NCI-H146 treated with DMSO at 0.1 percent for 48 hours (cell line): ENCODE data around the gene DNAH8.

Source experiments
- DNase-seq: peaks from one replicate; lab custom pipeline; 2025; ENCODE audit not compliant: unreplicated experiment; lab: John Stamatoyannopoulos, UW

DNAH8 gene

DNA sequence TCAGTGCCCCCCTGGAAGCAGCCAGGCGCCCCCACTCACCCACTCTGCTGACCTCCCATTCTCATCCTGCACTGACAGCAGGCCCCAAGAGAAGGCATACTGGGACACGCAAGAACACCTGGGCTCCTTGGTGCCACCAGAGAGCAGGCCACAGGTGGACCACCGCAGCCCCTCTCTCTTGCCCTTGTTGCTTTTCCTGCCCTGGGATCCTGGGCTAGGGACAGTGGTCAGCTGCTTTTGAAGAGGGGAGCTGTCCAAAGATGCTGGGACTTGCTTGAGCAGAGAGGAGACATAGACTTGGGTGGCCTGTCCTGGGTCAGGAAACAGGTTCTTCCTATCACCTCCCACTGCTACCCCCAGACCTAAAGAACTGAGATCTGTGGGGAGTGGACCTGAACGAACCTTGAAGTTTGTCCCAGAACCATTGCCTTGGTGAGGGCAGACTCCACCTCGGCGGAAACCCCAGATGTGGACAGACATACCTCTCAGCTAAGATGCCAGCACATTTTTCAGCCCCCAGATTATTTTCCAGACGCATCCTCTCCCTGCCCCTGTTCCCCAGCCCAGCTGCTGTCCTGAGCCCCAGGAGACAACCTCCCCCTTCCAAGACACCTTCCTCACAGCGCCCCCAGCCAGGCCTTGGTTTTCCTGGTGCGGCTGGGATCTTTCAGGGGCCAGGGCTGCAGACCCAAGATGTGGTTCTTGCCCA, 334.6 kb downstream of the DNAH8 start:
- DNase-seq: no peak

DNA sequence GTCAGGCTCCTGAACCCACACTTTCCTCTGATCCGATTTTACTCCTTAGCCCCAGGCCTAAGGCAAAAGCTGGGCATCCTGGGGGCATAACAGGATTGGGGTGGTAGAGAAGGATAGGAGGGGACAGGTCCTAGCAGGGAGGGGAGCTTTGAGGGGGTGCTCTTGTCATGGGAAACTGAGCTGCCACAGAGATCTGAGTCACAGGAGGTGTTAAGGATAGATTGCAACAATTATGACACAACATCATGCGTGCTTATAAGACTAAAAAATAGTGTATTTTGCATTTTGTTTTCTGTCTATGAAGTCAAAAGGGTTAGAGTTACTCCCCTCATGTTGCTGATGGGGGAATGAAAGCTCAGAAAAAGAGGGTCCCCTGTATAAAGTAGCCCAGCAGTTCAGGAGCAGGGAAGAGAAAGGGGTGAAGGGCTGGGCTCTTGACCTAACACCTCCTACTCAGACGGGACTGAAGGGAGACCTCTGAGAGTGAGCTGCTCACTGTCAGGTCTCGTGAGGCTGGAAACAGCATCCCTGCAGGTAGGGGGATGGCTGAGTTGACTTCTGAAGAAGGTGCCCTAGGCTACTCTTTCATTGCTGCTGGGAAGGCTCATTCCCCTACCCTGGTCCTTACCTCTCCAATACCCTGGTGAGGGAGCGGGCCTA, 335.5 kb downstream of the DNAH8 start:
- DNase-seq: no peak

DNA sequence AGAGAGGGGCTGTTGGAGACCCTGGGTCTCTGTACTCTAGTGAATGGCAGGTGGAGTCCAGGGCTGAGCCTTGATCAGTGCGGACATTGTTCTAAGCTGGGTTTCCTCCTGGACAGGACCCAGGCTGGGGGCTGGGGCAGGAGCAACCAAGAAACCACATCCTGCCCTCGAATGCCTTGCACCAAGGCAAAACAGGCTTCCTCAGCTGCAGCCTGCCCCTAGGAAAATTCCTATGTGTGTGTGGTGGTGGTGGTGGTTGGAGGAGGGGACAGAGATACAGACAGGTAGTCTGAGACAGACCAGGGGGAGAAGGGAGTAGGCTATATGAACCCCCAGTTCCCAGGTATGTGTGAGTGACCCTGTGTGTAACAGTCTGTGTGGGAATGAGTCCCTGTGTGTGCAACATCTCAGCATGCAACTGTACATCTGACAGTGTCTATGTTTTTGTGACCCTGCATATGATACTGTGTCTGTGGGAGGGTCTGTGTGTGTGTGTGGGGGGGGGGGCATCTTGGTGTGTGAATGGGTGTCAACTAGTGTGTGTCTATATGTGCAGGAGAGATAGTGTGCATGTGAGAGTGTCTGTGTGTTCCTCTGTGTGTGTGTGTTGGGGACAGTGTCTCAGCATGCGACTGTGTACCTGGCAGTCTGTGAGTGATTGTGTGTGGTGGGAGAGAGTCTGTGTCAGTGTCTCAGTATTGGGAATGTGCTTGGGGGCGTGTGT, 336.4 kb downstream of the DNAH8 start:
- DNase-seq: no peak

DNA sequence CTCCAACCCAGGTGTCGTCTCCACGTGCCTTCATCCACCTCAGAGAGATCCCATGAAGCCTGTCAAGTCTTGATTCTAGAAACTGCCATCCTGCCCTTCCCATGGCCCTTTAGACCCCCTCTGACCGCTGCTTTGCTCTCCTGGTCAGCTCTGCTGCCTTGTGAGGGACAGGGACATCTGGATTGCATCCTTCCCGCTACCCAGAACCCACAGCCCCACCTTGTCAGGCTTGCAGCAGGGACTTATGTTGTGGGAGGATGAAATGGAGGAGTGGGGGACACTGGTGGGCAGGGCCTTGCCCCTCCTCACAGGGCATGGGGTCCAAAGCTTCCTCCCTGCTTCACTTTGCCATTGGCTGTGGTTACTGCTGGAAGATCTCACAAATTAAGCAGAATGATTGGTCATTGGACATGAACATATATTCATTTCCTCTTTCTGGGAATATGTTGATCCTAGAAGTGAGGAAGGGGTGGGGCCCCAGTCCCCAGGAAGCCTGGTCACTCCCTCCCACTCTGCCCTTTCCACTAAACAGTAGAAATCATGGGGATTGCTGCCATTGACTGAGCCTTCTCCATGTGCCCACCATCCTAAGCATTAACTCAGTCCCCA, 338.0 kb downstream of the DNAH8 start:
- no peak for DNase-seq

DNA sequence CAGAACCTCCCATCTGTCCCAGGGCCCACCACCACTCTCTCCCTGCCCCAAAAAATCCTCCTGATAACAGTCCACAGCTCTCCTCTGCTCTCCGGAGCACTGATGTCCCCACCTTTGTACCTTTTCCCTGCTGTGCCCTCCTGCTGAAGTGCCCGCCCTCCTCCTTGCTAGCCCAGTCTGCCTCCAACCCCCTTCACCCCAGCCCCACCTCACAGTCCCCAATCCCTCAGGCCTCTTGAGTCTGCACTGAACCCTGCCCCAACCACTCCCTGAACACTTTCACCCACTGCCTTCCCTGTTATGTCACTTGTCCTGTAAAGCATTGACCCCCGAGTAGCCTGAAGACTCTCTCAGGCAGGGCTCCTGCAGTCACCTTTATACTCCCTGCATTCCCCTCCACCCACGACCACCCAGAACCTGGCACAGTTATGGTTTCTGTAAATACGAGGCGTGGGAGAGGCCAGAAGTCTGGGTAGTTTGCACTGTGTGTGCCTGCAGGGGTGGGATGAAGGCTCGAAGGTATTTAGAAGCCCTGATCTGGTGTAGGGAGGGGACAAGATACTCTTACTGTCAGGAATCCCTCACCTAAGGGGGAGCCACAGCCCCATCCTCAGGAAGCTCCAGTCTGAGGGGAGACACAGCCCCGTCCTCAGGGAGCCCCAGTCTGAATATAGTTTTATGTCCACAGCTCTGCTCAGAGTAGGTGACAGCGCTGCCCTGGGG, 338.9 kb downstream of the DNAH8 start:
- no peak for DNase-seq

DNA sequence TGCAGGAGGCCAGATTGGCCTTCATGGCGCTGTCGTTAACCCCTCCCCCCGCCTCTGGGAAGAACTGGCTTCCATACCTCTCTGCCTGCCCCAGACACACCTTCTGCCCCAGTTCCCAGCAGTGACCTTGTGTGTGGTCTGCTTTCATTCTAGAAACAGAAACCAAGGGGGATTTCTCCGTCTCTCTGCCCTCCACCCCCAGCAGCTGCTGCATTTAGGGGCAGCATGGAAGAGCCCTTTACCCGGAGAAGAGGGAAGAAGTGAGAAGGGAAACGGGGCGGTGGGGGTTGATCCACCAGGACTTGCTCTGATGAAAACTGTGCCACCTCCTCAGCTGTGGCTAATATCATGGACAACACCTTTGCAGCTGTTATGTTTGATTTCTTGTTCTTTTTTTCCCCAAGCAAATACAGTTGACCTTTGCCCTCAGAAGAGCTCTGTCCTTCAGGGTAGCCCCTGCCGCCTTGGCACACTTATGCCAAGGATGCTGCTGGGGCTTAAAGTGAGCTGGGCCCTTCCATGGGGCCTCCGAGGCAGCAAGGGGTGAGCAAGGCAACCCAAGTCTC, 339.5 kb downstream of the DNAH8 start:
- no peak for DNase-seq

DNA sequence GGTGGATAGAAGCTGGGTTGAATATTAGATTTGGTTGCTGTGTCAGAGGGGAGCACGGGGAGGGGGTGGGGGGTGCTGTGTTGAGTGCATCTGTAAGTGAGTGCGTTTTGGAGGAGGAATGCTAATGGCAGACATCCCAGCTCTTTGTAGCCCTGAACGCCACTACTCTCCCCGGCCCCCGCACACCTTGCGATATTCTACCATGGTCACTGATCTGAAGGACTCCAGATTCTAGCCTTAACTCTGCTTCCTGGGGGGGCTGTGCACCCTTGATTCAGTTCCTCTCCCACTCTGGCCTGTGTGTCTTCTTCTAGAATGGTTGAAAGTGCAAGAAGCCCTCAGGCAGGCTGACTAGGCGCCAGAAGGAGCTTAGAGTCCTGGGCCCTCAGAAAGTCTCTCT, 340.6 kb downstream of the DNAH8 start:
- DNase-seq: no peak

DNA sequence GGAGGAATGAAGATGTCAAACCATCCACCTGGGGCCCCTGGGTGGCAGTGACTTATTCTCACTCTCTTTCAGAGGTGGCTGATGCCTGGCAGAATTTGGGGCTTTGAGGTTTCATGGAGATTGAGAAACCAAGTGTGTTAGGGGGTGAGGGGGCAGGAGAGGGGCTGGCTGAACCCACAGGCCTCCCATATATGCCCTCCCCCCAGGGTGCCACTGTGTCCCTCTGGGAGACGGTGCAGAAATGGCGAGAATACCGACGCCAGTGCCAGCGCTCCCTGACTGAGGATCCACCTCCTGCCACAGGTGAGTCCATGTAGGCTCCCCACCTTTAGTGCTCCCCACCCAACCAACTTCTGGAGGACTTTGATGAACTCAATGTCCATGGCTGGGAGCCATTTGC, 341.1 kb downstream of the DNAH8 start:
- no peak for DNase-seq

DNA sequence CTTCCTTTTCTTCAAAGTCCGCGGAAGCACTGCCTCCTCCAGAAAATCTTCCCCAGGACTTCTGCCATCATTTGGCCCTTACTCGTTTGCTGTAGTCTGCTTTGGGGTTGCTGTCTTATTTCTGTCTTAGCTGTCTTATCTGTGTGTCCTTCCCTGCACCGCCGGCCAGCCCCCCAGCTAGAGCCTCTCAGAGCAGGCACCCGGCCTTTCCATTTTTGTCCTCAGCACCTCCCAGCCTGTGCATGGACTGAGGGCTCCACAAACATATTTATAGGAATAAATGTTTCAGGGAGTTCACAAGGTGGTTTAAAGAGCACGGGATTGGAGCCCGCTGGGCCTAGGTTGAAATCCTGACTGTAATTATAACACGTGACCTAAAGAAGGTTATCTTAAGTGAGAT, 341.6 kb downstream of the DNAH8 start:
- DNase-seq: no peak

DNA sequence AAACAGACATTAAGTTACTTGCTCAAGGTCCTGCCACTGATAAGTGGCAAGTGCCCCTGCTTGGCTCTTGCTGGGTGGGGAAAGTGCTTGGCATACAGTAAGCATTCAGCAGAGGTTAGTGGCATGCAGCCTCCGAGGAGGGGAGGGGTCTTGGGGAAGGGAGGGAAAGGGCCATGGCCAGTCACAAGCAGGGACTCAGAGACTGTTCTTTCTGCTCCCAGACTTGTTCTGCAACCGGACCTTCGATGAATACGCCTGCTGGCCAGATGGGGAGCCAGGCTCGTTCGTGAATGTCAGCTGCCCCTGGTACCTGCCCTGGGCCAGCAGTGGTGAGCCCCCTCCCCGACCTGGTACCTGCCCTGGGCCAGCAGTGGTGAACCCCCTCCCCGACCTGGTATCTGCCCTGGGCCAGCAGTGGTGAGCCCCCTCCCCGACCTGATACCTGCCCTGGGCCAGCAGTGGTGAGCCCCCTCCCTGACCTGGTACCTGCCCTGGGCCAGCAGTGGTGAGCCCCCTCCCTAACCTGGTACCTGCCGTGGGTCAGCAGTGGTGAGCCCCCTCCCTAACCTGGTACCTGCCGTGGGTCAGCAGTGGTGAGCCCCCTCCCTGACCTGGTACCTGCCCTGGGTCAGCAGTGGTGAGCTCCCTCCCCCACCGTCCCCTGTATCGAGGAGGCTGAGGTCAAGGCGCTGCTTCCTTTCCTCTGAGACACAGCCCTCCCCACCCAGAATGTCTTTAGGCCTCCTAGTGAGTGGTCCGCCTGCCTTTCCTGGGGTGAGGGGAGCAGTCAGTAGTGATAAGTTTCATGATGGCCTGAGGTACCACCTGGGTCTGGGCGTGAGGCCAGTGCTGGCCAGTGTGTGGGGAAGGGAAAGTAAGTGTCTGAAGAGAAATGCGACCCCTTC, 342.4 kb downstream of the DNAH8 start:
- DNase-seq: no peak

DNA sequence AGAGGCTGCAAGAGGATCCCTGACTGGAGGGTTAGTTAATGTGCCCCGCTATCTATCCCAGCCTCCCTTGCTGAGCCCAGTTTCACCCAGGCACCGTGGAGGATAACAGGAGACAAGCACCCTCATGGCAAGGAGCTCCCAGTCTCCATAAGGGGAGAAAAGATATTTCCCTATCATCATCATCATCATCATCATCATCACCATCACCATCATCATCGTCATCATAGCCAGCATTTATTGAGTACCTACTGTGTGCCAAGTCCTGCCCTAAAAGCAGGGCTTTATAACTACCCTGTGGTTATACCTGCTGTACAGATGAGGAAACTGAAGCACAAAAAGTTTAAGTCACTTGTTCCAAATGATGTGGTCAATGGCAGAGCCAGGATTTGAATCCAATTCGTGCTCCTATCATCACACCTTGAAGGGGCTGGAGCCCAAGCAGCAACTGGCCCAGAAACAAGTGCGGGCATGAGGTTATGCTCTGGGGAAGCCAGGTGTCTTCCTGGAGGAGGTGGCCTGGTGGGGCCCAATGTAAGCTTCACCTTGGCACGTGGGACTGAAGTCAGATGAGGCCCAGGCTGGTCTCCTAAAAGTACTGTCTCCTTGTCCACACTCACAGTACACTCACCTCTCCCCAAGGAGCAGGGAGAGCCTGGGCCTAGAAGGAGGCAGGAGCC, 343.5 kb downstream of the DNAH8 start:
- no peak for DNase-seq

DNA sequence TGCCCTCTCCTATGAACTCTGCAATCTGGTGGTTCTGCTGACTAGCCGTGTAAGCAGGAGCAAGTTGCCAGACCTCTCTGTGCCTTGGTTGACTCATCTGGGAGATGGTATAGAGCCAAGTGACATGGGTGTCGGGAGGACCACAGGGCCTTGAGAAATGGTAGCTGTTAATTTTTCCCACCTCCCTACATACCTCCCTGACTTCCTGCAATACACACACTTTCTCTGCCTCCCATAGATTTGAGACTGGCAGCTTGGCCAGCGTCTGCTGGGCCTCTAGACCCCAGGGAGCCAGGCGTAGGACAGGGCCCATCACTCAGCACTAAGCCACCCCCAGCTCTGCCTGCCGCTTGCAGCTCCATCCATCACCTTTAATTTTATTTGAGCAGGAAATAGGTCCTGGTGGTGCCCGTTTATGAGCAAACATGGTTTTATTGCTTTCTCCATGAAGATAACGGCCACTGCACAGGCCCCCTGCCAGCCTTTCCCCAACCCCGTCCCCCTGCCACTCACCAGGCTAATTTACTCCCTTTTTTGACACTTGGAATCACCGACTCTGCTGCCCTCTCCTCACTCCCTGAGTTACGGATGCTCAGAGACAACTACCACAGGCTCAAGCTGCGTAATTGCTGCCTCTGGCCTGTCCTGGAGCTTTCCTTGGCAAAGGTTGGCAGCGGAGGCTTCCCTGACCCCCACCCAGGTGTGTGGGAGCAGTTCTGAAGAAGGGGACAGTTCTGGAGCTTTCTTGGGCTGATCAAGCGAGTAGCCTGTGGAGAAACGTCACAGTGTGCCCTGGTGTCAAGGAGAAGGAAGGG, 344.6 kb downstream of the DNAH8 start:
- DNase-seq: peak; percentile 95

DNA sequence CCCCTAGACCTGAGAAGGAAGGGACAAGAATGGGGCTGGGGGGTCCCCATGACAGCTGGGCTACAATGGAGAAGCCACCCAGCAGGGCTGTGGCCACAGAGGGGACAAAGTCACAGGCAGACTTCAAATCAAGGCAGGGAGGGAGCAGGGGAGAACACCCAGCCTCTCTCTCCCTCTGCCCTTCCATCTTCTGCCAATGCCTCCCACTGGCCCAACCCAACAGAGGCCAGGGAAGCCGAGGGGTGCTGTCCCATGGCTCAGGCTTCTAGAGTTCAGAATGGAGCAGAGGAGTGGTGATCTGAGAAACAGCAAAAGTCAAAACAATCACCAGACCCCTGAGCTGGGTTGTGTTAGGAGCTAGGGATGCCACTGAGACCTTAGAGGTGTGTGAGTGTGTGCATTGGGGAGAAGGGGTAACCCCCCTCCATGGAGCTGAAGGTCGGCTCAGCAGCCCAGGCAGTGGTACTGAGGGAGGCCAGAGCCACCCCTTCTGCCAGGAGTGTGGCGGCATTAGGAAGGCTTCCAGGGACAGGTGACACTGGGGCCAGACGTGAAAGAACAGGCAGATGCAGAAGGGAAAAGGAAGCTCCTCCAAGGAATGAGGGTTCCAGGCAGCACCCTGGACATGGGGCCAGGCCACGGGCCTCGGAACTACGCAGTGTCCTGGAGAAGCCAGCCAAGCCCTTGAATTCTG, 345.5 kb downstream of the DNAH8 start:
- DNase-seq: no peak

DNA sequence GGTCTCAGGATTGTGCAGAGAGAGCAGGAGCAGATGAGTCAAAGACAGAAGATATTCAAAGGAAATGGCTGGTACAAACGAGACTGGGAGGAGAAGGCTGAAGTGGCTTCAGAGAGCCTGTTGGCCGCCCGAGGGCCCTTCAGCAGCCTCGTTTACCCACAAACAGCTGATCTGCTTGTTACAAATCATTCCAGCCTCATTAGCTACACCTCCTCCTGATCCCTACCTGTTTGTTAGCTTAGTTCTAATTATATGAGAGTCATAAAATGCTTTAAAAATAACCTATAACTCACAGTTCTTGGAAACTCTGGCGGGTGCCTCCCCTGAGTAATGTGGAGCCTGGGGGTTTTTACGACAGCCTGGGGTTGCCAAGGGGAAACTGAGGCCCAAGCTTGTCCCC, 346.1 kb downstream of the DNAH8 start:
- DNase-seq: no peak

DNA sequence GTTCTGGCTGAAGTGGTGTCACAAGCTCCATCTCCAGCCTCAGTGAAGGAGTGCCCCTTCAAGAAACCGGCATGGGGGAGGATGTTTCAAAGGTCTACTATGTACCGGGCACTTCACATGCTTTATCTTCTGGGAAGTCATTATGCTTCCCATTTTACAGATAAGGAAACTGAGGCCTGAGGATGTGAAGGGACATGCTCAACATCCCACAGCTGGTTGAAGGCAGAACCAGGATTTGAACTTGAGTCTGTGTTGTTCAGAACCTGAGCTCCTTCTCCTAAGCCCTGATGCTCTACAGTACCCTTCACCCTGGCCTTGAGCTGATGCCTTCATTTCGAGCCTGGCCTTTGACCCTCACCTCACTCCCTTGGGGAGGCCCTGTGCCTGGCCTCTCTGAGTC, 346.5 kb downstream of the DNAH8 start:
- no peak for DNase-seq

DNA sequence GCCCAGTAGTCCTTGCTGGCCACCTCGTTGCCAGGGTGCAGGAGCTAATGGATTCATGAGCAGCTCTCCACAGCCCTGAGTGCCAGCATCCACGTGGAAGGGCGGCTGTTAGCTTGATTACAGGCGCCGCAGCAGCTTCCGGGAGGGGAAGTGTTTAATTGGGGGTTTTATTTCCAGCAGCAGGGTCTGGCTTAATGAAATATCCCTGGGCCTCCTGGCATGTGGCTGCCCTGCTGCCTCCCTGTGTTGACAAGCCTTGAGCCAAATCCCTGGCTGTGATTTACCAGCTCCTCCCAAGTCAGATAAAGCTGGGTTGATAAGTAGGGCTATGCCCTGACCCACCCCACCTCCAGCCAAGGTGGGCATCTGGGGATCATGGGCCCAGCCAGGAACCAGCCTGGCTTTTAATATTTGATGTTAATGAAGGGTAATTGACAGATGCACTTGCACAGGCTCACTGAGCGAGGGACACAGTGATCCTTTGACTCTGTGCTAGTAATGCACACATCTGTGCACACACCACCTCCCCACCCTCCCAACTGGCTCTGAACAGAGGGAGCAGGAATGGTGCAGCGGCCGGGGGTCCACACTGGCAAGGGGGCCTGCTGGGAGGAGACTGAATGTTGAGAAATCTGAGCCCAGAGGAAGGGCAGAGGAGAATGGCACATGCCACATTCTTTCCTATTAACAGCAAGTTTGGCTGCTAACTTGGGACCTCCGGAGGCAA, 347.1 kb downstream of the DNAH8 start:
- no peak for DNase-seq

DNA sequence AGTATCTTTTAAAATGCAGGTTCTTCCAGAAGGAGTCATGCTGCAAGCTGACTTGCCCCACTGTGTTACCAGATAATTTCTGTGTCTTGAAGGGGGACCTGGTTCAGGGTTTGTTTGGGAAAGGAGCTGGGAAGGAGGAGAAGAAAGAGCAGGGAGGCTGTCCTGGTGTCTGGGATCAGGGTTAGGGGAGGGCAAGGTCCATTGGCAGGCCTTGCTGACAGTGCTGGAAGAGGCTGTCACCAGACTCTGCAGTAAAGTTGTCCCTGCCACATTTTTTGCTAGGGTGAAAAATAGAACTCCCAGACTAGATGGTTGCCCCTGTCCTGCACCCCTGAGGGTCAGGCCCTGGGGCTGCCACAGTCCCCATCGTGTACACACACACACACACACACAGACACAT, 348.4 kb downstream of the DNAH8 start:
- no peak for DNase-seq
